Measurements from ENCODE around the gene SLX9.

SLX9 gene

DNA sequence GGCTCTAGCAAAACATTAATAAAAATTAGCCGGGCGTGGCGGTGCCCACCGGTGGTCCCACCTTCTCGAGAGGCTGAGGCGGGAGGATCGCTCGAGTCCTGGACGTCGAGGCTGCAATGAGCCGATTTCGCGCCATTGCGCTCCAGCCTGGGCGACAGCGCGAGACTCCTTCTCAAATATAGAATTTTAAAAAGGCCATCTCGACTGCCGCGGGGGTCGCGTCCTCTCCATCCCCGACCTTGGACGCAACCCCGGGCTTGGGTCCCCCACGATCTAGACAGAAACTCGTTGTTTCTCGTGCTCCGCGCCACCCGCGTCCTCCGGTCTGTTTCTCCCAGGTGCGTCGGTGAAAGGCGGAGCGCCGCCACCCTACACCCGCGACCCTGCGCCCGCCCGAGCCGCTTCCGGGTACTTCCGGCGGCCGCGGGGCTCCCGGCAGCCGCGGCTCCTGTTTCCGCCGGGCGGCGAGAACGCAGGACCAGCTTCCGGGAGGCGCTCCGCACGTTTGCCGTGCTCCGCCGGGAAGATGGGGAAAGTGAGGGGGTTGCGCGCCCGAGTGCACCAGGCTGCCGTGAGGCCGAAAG is at the start of gene SLX9:
SLX9 (plus strand) TSS at position 498 of the 584 bp plus-strand sequence; CDS start at position 527, 29 bp downstream.
- peak; percentile 78 to 82 for DNase-seq

DNA sequence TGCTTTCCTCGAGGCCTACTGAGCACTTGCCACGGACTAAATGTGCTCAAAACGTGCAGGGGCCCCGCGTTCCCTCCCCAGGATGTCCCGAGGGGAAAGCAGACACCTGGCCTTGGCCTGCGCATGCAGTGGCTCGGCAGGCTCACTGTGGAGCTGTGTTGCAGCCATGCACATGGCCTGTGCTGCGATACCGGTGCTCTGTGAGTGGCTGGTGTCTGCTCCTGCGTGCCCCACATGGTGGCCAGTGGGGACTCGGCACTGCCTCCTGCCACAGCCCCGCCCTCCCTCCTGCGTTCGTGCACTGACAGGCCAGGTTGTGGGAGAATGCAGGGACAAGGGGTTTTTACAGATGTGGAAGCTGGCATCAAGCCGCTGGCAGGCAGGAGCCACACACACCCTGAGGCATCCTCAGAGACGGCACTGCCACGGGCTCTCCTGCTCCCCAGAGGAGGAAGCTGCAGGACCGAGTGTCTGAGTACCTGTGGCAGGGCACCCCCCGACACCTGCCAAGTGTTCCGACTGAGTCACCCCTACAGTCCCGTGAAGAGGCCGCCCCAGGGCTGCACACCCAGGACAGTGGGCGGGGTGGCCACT is 49.4 kb upstream of the SLX9 start:
- no peak for DNase-seq

- no peak for DNase-seq
Measured at GRCh38 chr21:44890961-44891541, 48.8 kb upstream of the SLX9 start.

DNA sequence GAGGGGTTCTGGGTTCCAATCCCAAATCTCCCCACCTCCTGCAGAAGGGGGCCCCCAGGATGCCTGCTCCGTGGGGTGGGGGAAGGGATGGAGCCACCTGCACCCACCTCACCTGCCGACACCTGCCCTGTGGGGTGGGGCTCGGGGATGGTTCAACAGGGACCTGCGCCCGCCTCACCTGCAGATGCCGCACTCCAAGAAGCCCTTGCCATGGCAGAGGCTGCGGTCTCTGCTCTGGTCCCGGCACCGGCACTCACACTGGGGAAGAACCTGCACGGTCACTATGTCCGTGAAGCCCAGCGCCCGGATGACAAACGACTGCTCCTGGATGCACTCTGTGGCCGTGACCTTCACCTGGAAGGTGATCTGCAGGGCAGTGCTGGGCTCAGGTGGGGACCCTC is 48.2 kb upstream of the SLX9 start:
- DNase-seq, result no peak

- no peak for DNase-seq
Measured at GRCh38 chr21:44892095-44892494, 47.7 kb upstream of the SLX9 start.

GRCh38 chr21:44892536-44893277 is 47.1 kb upstream of the SLX9 start:
- DNase-seq, result peak; percentile 71 to 81

DNA sequence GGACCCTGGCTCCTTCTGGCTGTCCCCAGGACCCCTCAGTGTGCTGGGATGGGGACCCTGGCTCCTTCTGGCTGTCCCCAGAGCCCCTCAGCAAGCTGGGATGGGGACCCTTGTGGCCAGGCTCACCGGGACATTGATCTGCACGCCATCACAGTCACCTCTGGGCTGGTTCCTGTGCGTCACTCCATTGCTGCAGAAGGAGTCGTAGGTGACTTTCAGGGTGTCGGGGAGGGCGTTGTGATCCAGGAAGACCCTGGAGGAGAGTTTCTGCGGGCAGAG is 46.6 kb upstream of the SLX9 start:
- no peak for DNase-seq

GRCh38 chr21:44893948-44894656 is 45.7 kb upstream of the SLX9 start:
- DNase-seq, result no peak

DNA sequence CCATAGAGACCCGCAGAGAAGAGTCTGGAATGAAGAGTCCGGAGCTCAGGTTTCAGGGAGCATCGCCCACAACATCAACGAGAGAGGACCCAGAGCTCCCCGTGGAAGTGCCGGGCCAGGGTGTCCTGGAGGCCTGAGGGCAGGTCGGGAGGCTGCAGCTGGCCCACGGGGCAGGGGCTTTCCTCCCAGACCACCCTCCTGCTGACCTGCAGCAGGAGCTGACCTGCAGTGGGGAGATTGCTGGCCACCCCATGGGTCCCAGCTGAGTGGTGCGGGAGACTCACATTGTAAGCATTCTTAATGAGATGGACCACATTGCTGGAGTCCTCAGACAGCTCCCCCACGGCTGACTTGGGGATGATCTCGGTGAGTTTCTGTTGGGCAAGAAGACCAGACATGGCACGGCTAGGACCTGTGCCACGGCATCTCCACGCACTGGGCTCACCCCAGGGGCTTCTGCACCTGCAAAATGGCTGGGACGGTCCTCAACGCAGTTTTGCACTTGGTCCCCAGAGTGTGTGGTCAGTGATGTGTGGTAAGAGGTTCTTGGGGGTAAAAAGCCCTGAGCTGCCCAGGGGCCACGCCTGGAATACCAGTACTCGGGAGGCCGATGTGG is 45.0 kb upstream of the SLX9 start:
- no peak for DNase-seq

- DNase-seq, result no peak
Measured at GRCh38 chr21:44895859-44896258, 44.0 kb upstream of the SLX9 start.

GRCh38 chr21:44896561-44897286 is 43.1 kb upstream of the SLX9 start:
- no peak for DNase-seq

DNA sequence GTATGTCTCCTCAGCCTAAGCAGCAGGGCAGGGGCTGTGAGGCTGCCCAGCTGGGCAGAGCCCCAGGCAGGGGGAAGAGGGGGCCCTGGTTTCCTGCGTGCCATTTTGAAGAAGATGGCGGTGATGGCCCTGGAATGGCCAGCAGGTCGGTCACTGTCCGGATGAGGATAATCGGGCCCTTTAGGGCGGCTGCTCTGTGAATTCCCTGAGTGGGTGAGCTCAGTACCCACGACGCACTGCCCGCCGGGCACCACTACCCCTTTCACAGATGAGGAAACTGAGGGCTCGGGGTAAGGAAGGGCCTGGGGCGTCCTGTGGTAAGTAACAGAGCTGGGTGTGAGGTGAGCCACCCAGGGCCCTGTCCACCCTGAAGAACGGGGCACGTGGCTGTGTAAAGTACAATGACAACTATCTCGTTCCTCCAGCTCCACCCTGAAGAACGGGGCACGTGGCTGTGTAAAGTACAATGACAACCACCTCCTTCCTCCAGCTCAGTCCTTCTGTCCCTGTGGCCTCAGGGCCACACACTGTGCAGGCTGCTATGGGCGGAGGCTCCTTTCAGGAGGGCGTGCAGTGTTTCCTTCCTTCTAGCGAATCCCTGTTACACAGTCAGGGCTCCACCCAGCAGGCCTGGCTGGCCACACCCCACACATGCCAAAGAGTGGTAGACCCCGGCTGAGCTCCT is 42.4 kb upstream of the SLX9 start:
- DNase-seq, result no peak

GRCh38 chr21:44898011-44898488 is 41.8 kb upstream of the SLX9 start:
- no peak for DNase-seq

- no peak for DNase-seq
Measured at GRCh38 chr21:44898851-44899767, 40.7 kb upstream of the SLX9 start.

DNA sequence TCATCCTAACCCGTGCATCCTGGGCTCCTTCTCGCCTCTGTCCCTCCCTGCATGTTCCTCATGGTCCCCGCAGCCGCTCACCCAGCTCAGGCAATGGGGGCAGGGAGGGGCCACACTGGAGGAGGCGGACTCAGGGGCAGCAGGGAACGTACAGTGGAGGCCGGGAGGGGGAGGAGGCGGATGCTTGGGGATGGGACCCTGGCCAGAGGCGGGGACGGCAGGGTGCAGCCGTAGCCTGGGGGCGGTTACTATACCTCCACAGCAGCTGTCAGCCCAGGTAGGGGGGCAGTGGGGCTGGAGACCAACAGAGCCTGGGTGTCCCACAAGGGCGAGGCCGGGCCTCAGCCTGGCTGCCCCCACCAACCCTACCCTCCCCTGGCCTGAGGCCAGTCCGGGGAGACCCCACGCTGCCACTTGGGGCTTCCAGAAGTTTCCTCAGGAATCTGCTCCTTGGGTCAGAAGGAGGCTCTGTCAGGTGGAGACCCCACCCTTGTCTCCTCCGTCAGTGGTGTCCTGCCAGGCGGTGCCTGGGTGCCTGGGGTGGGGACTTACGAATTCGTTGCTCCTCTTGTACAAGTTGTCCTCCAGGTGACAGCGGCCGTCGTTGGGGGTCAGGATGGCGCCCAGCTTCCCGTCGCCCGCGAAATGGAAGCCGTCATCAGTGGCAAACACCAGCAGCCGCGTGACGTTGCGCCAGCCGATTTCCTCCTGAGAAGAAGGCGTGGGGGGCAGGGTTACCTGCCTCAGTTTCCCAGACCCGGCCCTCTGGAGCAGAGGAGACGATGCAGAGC is 39.9 kb upstream of the SLX9 start:
- no peak for DNase-seq

DNA sequence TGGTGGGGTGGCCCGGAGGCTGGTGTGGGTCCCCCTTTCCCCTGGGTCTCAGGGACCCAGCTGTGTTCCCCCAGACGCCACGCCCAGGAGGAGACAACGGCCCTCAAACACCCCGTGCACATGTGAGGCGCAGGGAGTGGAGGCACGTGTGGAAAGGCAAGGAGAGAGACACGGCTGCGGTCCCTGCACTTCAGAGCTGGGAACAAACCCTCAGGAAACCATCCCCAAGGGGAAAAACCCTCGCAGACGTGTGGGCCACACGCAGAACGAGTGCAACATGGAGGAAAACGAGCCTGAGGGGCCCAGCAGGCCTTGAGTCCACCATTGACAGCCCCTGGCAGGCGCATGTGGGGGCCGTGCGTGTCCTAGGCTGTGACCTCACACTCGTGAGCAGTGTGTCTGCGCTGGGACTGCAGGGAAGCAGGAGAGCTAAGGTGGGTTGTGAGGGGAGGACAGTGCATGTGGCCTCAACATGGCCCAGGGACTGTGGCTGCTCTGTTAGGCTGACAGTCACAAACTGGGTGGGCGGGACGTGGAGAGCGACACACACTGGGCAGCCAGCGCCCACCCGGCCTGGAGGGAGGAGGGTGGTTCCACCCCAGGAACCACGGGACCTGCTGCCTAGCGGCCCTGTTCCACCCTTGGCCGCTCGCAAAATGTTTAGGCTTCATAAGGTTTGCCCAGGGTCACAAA is 39.1 kb upstream of the SLX9 start:
- no peak for DNase-seq

DNA sequence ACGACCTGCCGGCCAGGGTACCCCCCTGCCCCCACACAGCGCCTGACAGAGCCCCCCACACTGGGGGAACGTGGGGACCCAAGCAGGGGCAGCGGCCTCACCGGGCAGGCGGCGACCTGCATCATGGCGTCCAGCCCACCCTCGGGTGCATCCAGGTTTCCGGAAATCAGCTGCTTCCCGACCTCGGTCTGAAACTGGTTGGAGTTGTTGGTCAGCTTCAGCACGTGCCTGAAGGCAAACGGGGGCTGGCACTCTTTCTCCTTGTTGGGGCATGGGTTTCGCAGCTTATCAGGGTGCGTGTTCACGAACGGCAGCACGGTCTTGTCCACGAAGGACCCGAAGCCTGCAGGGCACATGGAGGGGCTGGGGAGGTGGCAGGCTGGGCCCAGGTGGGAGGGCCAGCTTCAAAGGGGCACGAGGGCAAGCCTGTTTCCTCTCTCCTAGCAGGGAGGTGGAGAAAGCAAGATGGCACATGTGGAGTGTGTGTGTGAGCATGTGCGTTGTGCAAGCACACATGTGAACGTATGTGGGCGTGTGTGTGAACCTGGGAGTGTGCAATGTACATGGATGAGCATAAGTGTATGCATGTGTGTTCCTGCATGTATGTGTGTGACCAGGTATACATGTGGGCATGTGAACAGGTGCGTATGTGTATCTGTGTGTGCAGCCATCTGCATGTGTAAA is 38.3 kb upstream of the SLX9 start:
- no peak for DNase-seq

DNA sequence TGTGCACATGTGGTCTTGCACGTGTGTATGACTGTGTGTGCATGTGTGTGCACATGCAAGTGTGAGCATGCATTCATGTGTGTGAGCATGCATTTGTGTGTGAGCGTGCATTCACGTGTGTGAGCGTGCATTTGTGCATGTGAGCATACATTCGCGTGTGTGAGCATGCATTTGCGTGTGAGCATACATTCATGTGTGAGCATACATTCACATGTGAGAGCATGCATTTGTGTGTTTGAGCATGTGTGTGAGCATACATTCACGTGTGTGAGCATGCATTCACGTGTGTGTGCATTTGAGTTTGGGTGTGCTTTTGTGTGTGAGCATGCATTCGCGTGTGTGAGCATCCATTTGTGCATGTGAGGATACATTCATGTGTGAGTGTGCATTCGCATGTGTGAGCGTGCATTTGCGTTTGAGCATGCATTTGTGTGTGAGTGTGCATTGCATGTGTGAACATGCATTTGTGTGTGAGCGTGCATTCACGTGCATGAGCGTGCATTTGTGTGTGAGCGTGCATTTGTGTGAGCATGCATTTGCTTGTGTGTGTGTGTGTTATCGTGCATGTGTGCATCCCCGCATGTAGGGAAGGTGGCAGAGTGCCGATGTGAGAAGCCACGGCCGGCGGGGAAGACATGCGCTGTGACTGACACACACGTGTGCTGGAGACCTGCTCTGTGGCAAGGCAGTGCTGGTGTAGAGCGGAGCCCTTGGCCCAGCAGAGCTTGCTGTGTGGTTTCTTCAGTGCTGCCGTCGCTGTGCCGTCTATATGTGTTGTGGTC is 37.4 kb upstream of the SLX9 start:
- DNase-seq, result no peak

Data from stimulated activated CD4-positive, alpha-beta T cell treated with anti-CD3 and anti-CD28 coated beads, Interleukin-2, amount 100 ng/mL, for 48 hours (primary cell).